Fibroblast of lung (primary cell): ENCODE data around the gene CLCF1. TPM values are rescaled to one million over a fixed set of nuclear protein-coding genes. Genes with fewer than 3 reads are reported as not detected.

Experiments used
- DNase-seq, 2 donors: peaks; one replicate each; pipeline versions ENCODE4 v3.0.0 to v3.0.0-alpha.2; 2010; ENCODE audit warnings: low read depth in 2 of 2
- H2AFZ ChIP-seq: 2 replicates; pipeline ENCODE4 v1.5.1; 2012; ENCODE audit warnings: low read length, control low read depth, inconsistent platforms
- H3K27ac ChIP-seq: 2 replicates; pipeline ENCODE4 v1.5.1; 2011; ENCODE audit warnings: low read length, control low read depth; ENCODE audit not compliant: insufficient read depth
- H3K27me3 ChIP-seq: 2 replicates; pipeline ENCODE4 v1.5.1; 2011; ENCODE audit warnings: mild to moderate bottlenecking, low read length; ENCODE audit not compliant: control insufficient read depth, insufficient read depth
- H3K36me3 ChIP-seq: 2 replicates; pipeline ENCODE4 v1.5.1; 2011; ENCODE audit warnings: low read length; ENCODE audit not compliant: control insufficient read depth, insufficient read depth
- H3K4me1 ChIP-seq: 2 replicates; pipeline ENCODE4 v1.5.1; 2011; ENCODE audit warnings: low read length; ENCODE audit not compliant: control insufficient read depth, insufficient read depth; ENCODE audit errors: extremely low read depth
- H3K4me2 ChIP-seq: 2 replicates; pipeline ENCODE4 v1.5.1; 2011; ENCODE audit warnings: low read length, control low read depth; ENCODE audit not compliant: insufficient read depth; ENCODE audit errors: extremely low read depth
- H3K4me3 ChIP-seq, 4 experiments: fragments of 200-600 bp in 1 of 4; sonication (generic) in 1 of 4; replicated peaks in 1 of 4; 2 replicates each; pipeline ENCODE4 v1.5.1; 2011 to 2016; ENCODE audit warnings: low read length in 4 of 4, low read depth in 3 of 4, mild to moderate bottlenecking in 3 of 4, control low read depth in 2 of 4, inconsistent platforms in 1 of 4, mixed read lengths in 1 of 4; ENCODE audit not compliant: insufficient read depth in 1 of 4; ENCODE audit errors: control extremely low read depth in 1 of 4
- H3K79me2 ChIP-seq: 2 replicates; pipeline ENCODE4 v1.5.1; 2012; ENCODE audit warnings: mild to moderate bottlenecking, low read length, inconsistent platforms; ENCODE audit not compliant: control insufficient read depth, insufficient read depth
- H3K9ac ChIP-seq: 2 replicates; pipeline ENCODE4 v1.5.1; 2011; ENCODE audit warnings: mild to moderate bottlenecking, low read length, control low read depth; ENCODE audit not compliant: insufficient read depth
- H3K9me3 ChIP-seq: 2 replicates; pipeline ENCODE4 v1.5.1; 2012; ENCODE audit warnings: low read depth, low read length; ENCODE audit not compliant: control insufficient read depth, insufficient read depth
- H4K20me1 ChIP-seq: 2 replicates; pipeline ENCODE4 v1.5.1; 2011; ENCODE audit warnings: low read length; ENCODE audit not compliant: control insufficient read depth, insufficient read depth; ENCODE audit errors: extremely low read depth
- CTCF ChIP-seq, 2 donors: IDR thresholded peaks in 1 of 2; conservative IDR thresholded peaks in 1 of 2; 1 replicate in 1 of 2; 2 replicates in 1 of 2; pipeline ENCODE4 v1.5.1; 2011 to 2012; ENCODE audit warnings: low read length in 2 of 2, control low read depth in 1 of 2, inconsistent platforms in 1 of 2, low read depth in 1 of 2, mild to moderate bottlenecking in 1 of 2
- EZH2 ChIP-seq: IDR thresholded peaks from 2 replicates; pipeline ENCODE4 v1.5.1; 2012; ENCODE audit warnings: low read length, control low read depth, mild to moderate bottlenecking; ENCODE audit errors: missing control alignments
- polyA plus RNA-seq, 2 donors: library from polyadenylated mRNA; depleted of rRNA in 1 of 2; stranded (reverse) in 1 of 2; unstranded in 1 of 2; fragments of >200 nt; gene quantifications; 2 replicates each; pipeline ENCODE4 v1.2.1, GENCODE V29; 2011 to 2012; ENCODE audit warnings: missing spikeins in 1 of 2
- total RNA-seq: library from RNA; depleted of rRNA; stranded (reverse); fragments of >200 nt; gene quantifications from 2 replicates; pipeline ENCODE4 v1.2.1, GENCODE V29; 2014

Gene CLCF1
- total and polyA plus RNA-seq, 2 donors (not counting 1 experiment from before 2014, with no cell fraction given) = 2.3 to 6.0 TPM

GRCh38 chr11:67389477-67389876 lies 16.1 kb upstream of the CLCF1 start:
- no peak for DNase-seq
- Histone ChIP-seq H3K9ac (no peak overlapping the region), H3K27ac (no peak overlapping the region), H3K4me1 (peaks cover 5% of the 10 kb centered on the region), H3K4me3 (no peak overlapping the region), H4K20me1 (no peaks in the 10 kb centered on the region), H2AFZ (no peak overlapping the region), H3K27me3 (no peaks in the 10 kb centered on the region), H3K36me3 (peaks cover 2% of the 10 kb centered on the region), H3K9me3 (no peaks in the 10 kb centered on the region), H3K4me2 (no peak overlapping the region), H3K79me2 (peaks cover 4% of the 10 kb centered on the region)
- TF ChIP-seq CTCF (conservative IDR thresholded peaks at IDR 0.05 in 1 of 2, IDR thresholded peaks at IDR 0.05 in 1 of 2; ENCODE audit: low read depth in 1 of 2, low read length in 2 of 2) (peak; percentile 40 to 67), EZH2 (no peak)

GRCh38 chr11:67387518-67387917 lies 14.1 kb upstream of the CLCF1 start:
- DNase-seq = no peak
- no peak for TF ChIP-seq CTCF (conservative IDR thresholded peaks at IDR 0.05 in 1 of 2, IDR thresholded peaks at IDR 0.05 in 1 of 2; ENCODE audit: low read depth in 1 of 2, low read length in 2 of 2)
- H3K27ac ChIP-seq = no peak overlapping the region
- no peak overlapping the region for H3K9ac ChIP-seq
- H3K4me3 ChIP-seq = no peak overlapping the region
- peaks cover 5% of the 10 kb centered on the region for H3K4me1 ChIP-seq
- H4K20me1 ChIP-seq = no peaks in the 10 kb centered on the region
- peaks cover 2% of the 10 kb centered on the region for H3K79me2 ChIP-seq
- no peaks in the 10 kb centered on the region for H3K36me3 ChIP-seq
- no peaks in the 10 kb centered on the region for H3K9me3 ChIP-seq
- no peak overlapping the region for H3K4me2 ChIP-seq
- H2AFZ ChIP-seq = no peak overlapping the region
- no peaks in the 10 kb centered on the region for H3K27me3 ChIP-seq

- no peaks in the 10 kb centered on the region for H3K27me3 ChIP-seq
- DNase-seq = no peak
- no peaks in the 10 kb centered on the region for H3K36me3 ChIP-seq
- H3K79me2 ChIP-seq = no peaks in the 10 kb centered on the region
- H4K20me1 ChIP-seq = no peaks in the 10 kb centered on the region
- no peak overlapping the region for H2AFZ ChIP-seq
- no peaks in the 10 kb centered on the region for H3K9me3 ChIP-seq
- H3K4me2 ChIP-seq = no peak overlapping the region
- H3K4me3 ChIP-seq = no peak overlapping the region
- no peak overlapping the region for H3K9ac ChIP-seq
- TF ChIP-seq CTCF (conservative IDR thresholded peaks at IDR 0.05 in 1 of 2, IDR thresholded peaks at IDR 0.05 in 1 of 2; ENCODE audit: low read depth in 1 of 2, low read length in 2 of 2) (no peak), EZH2 (peak; percentile 52)
- H3K27ac ChIP-seq = no peak overlapping the region
- peaks cover 5% of the 10 kb centered on the region for H3K4me1 ChIP-seq
These were observed 13.7 kb upstream of the CLCF1 start for GRCh38 chr11:67387069-67387468.
